Liver (tissue), 9 donors: Measurements from ENCODE around the gene INSL6. TPM values are rescaled to one million over a fixed set of nuclear protein-coding genes. Genes with fewer than 3 reads are reported as not detected.

Experiments used
- DNase-seq: peaks from one replicate; pipeline ENCODE4 v3.0.0-alpha.2; 2017; ENCODE audit warnings: low spot score
- H3K27ac ChIP-seq, 2 donors: one replicate each; pipeline ENCODE4 v1.7.0; 2013; ENCODE audit warnings: inconsistent platforms in 2 of 2, low read length in 2 of 2, control low read depth in 1 of 2, low read depth in 1 of 2, mild to moderate bottlenecking in 1 of 2
- H3K27me3 ChIP-seq, 4 donors: one replicate each; pipeline versions ENCODE4 v1.6.1 to v1.7.0; 2013; ENCODE audit warnings: low read length in 3 of 4, inconsistent platforms in 1 of 4, mild to moderate bottlenecking in 1 of 4, moderate library complexity in 1 of 4; ENCODE audit not compliant: control insufficient read depth in 4 of 4, insufficient read depth in 4 of 4
- H3K36me3 ChIP-seq, 4 donors: one replicate each; pipeline versions ENCODE4 v1.6.1 to v1.7.0; 2013; ENCODE audit warnings: low read length in 3 of 4, mild to moderate bottlenecking in 3 of 4, low read depth in 1 of 4, moderate library complexity in 1 of 4; ENCODE audit not compliant: control insufficient read depth in 4 of 4, insufficient read depth in 3 of 4
- H3K4me1 ChIP-seq, 4 donors: one replicate each; pipeline versions ENCODE4 v1.6.1 to v1.7.0; 2013; ENCODE audit warnings: low read length in 3 of 4, mild to moderate bottlenecking in 3 of 4, moderate library complexity in 1 of 4; ENCODE audit not compliant: control insufficient read depth in 4 of 4, insufficient read depth in 4 of 4
- H3K4me3 ChIP-seq, 3 donors: one replicate each; pipeline versions ENCODE4 v1.6.1 to v1.7.0; 2013; ENCODE audit warnings: low read length in 3 of 3, control low read depth in 1 of 3, low read depth in 1 of 3, mild to moderate bottlenecking in 1 of 3
- H3K9ac ChIP-seq, 2 donors: one replicate each; pipeline ENCODE4 v1.7.0; 2013; ENCODE audit warnings: low read length in 2 of 2, mild to moderate bottlenecking in 2 of 2, moderate library complexity in 2 of 2, control low read depth in 1 of 2, low read depth in 1 of 2
- H3K9me3 ChIP-seq, 4 donors: one replicate each; pipeline versions ENCODE4 v1.6.1 to v1.7.0; 2013; ENCODE audit warnings: low read length in 3 of 4; ENCODE audit not compliant: control insufficient read depth in 4 of 4
- ATF3 ChIP-seq: IDR thresholded peaks from 2 replicates; pipeline ENCODE4 v1.6.1; 2016; ENCODE audit warnings: antibody characterized with exemption
- CTCF ChIP-seq: fragments of 150-350 bp; IDR thresholded peaks from 2 replicates; pipeline ENCODE4 v1.5.1; 2017; ENCODE audit warnings: improper control_type of control experiment, low read depth, low read length; ENCODE audit not compliant: missing input control
- EGR1 ChIP-seq, 2 donors: IDR thresholded peaks; 2 replicates each; pipeline ENCODE4 v1.6.1; 2016 to 2018; ENCODE audit warnings: antibody characterized with exemption in 2 of 2, low read depth in 2 of 2
- FOXA1 ChIP-seq: IDR thresholded peaks from 2 replicates; pipeline ENCODE4 v1.6.1; 2016; ENCODE audit warnings: antibody characterized with exemption
- FOXA2 ChIP-seq: IDR thresholded peaks from 2 replicates; pipeline ENCODE4 v1.6.1; 2016; ENCODE audit warnings: antibody characterized with exemption
- GABPA ChIP-seq, 2 donors: IDR thresholded peaks in 1 of 2; conservative IDR thresholded peaks in 1 of 2; 2 replicates each; pipeline ENCODE4 v1.6.1; 2016; ENCODE audit warnings: antibody characterized with exemption in 2 of 2, mild to moderate bottlenecking in 1 of 2, moderate library complexity in 1 of 2
- HNF4A ChIP-seq, 2 donors: conservative IDR thresholded peaks; 2 replicates each; pipeline ENCODE4 v1.6.1; 2016; ENCODE audit warnings: antibody characterized with exemption in 2 of 2, mild to moderate bottlenecking in 2 of 2
- HNF4G ChIP-seq: IDR thresholded peaks from 2 replicates; pipeline ENCODE4 v1.6.1; 2016; ENCODE audit warnings: antibody characterized with exemption
- JUND ChIP-seq, 2 donors: IDR thresholded peaks; 2 replicates each; pipeline ENCODE4 v1.6.1; 2016; ENCODE audit warnings: antibody characterized with exemption in 2 of 2
- MAX ChIP-seq: IDR thresholded peaks from 2 replicates; pipeline ENCODE4 v1.6.1; 2016; ENCODE audit warnings: antibody characterized with exemption
- NR2F2 ChIP-seq: IDR thresholded peaks from 2 replicates; pipeline ENCODE4 v1.6.1; 2016; ENCODE audit warnings: antibody characterized with exemption
- RAD21 ChIP-seq, 2 donors: IDR thresholded peaks; 2 replicates each; pipeline ENCODE4 v1.6.1; 2016; ENCODE audit warnings: antibody characterized with exemption in 2 of 2, mild to moderate bottlenecking in 2 of 2
- REST ChIP-seq: IDR thresholded peaks from 2 replicates; pipeline ENCODE4 v1.6.1; 2016; ENCODE audit warnings: antibody characterized with exemption, mild to moderate bottlenecking
- RXRA ChIP-seq, 2 donors: IDR thresholded peaks; 2 replicates each; pipeline ENCODE4 v1.6.1; 2017 to 2018; ENCODE audit warnings: antibody characterized with exemption in 2 of 2, mild to moderate bottlenecking in 1 of 2
- SP1 ChIP-seq: IDR thresholded peaks from 2 replicates; pipeline ENCODE4 v1.6.1; 2018; ENCODE audit warnings: antibody characterized with exemption, mild to moderate bottlenecking
- TAF1 ChIP-seq: conservative IDR thresholded peaks from 2 replicates; pipeline ENCODE4 v1.6.1; 2016; ENCODE audit warnings: antibody characterized with exemption, mild to moderate bottlenecking
- YY1 ChIP-seq: IDR thresholded peaks from 2 replicates; pipeline ENCODE4 v1.6.1; 2016; ENCODE audit warnings: antibody characterized with exemption, mild to moderate bottlenecking
- ZBTB33 ChIP-seq: IDR thresholded peaks from 2 replicates; pipeline ENCODE4 v1.6.1; 2016; ENCODE audit warnings: antibody characterized with exemption
- WGBS: extraction: QIAGEN DNeasy Blood & Tissue Kit; methylation state at CpG from one replicate; pipeline ENCODE4 v1.1.7; 2013; 5-methylcytosine and 5-hydroxymethylcytosine counted together
- polyA plus RNA-seq, 2 donors: library from polyadenylated mRNA; stranded (reverse) in 1 of 2; unstranded in 1 of 2; fragments of 200-250 nt in 1 of 2; fragments of >200 nt in 1 of 2; fragmentation: Nextera tagmentation in 1 of 2; extraction: Ambion mirVana in 1 of 2; gene quantifications; one replicate each; pipeline versions ENCODE4 v1.2.1 to v1.2.3, GENCODE V29; 2013 to 2015
- total RNA-seq, 2 donors: library from RNA; depleted of rRNA; stranded (reverse); fragments of >200 nt; gene quantifications; one replicate each; pipeline ENCODE4 v1.2.3, GENCODE V29; 2014
- donor health status: healthy.
- donor health status: healthy.
- donor health status: healthy.
- donor health status: healthy.
- donor health status: healthy.

Gene INSL6
- total and polyA plus RNA-seq, 4 donors: 0.33 TPM; not detected in 3

- peaks cover 0 to 4% (median 0%) of the 10 kb centered on the region in 4 donors for H3K9me3 ChIP-seq
- H3K27me3 ChIP-seq: no peaks in the 10 kb centered on the region
- H3K27ac ChIP-seq: no peak overlapping the region
- no peak for DNase-seq
- no peak overlapping the region for H3K4me3 ChIP-seq
- WGBS: 53% methylated on average over 2 of the region's 2 CpGs
- H3K4me1 ChIP-seq: no peaks in the 10 kb centered on the region
- H3K36me3 ChIP-seq: no peaks in the 10 kb centered on the region
- no peak for TF ChIP-seq NR2F2
- no peak for TF ChIP-seq GABPA (IDR thresholded peaks at IDR 0.05 in 1 of 2, conservative IDR thresholded peaks at IDR 0.05 in 1 of 2)
- no peak for TF ChIP-seq FOXA1
- no peak for TF ChIP-seq MAX
- no peak for TF ChIP-seq CTCF
- TF ChIP-seq RXRA (IDR thresholded peaks at IDR 0.05): no peak
- no peak for TF ChIP-seq TAF1
- TF ChIP-seq FOXA2: no peak
- TF ChIP-seq ZBTB33: no peak
- no peak for TF ChIP-seq JUND (IDR thresholded peaks at IDR 0.05)
- TF ChIP-seq ATF3: no peak
- TF ChIP-seq YY1: no peak
- TF ChIP-seq EGR1 (IDR thresholded peaks at IDR 0.05; ENCODE audit: low read depth in 2 of 2): no peak
- no peak for TF ChIP-seq REST
- no peak for TF ChIP-seq RAD21 (IDR thresholded peaks at IDR 0.05)
- no peak for TF ChIP-seq SP1
- no peak for TF ChIP-seq HNF4G
- TF ChIP-seq HNF4A (conservative IDR thresholded peaks at IDR 0.05): no peak
- no peak overlapping the region for H3K9ac ChIP-seq
Measured at GRCh38 chr9:5193345-5193744, 7.9 kb upstream of the INSL6 start.
